Stimulated activated CD8-positive, alpha-beta memory T cell treated with anti-CD3 and anti-CD28 coated beads, Interleukin-12 subunit alpha, Interleukin-12 subunit beta, amount 100 ng/mL, for 24 hours (primary cell): ENCODE data around the gene MKLN1.
"Not testable (repeated sequence)": the region's sequence is repeated elsewhere in the genome, so short reads cannot be mapped to it uniquely, and the experiment has no call there.

Source experiments
- DNase-seq: peaks from one replicate; pipeline ENCODE4 v3.0.0-alpha.2; 2020; ENCODE audit errors: extremely low read depth

MKLN1 gene

DNA sequence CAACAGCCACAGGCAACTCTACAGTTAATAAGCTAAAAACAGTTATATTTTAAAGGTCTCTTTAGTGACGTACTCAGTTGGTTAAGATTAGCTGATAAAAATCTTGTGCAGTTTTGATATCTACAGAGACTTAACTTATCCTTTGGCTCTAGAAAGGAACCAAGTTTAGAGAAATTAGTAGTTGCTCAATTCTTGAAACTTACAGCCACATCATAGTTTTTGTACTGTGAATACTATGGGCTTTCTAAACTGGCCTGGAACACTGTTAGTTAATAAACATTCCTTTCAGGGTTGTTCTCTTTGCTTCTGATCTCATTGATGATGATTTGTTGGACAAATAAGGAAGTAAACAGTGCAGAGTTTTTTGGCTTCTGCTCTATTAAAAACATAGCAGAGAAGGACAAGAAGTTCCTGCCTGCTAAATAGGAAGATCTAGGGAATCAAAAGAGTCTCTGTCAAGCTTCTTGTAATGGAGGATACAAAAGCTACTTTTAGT is 73.1 kb downstream of the MKLN1 start:
- no peak for DNase-seq

DNA sequence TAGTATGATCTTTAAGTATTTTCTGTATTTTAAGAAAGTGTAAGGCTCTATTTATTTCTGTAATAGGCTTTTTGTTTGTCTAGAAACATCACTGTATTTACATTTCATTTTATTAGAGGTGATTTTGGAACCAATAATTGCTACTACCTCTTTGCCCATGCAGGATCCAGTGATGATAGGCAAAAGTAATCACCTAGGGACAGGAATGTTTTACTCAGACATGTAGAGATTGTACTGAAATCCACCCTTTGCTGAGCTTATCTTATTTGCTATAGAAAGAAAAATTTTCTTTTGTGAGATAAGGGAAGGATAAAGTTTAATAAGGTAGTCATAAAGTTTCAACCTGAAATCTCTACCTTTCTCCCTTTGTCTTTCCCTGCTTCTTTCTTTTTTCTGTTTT is 73.5 kb downstream of the MKLN1 start:
- no peak for DNase-seq

DNA sequence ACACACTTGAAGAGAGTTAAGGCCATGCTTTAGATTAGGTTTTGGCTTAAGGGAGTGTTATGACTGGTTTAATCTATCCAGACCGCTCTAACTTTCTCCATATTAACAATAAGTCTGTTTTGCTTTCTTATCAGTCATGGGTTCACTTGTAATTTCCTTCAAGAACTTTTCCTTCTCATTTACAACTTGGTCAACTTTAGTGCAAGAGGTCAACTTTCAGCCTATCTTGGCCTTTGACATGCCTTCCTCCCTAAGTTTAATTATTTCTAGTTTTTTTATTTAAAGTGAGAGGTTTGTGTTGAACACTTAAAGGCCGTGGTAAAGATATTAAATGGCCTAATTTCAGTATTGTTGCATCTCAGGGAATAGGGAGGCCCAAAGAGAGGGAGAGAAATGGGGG is 75.6 kb downstream of the MKLN1 start:
- DNase-seq: no peak

DNA sequence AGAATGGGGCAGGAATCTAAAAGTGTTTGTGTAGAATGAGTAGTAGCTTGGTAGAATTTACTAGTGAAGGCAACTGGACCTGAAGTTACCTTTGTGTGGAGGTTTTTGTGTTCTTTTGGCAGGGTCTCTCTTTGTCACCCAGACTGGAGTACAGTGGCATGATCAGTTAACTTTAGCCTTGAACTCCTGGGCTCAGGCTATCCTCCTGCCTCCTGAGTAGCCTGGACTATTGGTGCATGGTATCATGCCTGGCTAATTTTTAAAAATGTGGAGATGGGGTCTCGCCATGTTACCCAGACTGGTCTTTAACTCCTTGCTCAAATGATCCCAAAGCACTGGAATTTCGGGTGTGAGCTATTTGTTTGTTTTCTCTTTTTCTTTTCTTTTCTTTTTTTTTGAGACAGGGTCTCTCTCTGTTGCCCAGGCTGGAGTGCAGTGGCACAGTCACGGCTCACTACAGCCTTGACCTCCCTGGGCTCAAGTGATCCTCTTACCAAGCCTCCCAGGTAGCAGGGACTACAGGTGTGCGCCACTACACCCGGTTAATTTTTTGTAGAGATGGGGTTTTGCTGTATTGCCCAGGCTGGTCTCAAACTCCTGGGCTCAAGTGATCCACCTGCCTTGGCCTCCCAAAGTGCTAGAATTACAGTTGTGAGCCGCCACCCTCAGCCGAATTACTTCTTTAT is 76.7 kb downstream of the MKLN1 start:
- no peak for DNase-seq

DNA sequence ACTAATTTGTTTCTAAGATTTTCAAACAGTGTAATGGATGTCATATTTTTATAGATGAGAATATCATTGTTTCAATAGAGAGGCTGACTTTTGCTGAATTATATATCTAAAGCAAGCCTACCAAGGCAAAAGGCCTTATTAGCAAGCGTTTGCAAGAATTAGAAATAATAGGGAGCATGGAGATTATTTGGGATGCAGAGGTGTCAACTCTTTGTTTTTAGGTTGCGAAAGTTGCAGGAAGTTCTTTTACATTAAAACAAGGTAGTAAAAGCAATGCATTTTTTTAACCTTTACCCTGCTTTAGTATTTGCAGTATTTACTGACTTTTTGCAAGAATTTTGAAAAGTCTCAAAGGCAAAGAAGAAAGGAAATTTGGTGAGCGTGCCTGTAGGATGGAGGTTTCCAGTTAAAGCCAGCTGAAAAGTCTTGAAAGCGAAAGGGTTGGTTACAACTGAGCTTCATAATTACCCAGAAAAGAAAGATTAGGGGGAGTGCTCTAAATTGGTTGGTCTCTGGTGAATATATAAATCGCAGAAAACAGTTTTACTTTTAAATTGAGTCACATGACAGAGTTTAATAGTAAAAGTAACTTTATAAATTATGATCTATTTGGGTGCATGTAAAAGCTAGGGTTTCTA is 81.6 kb downstream of the MKLN1 start:
- DNase-seq: no peak

DNA sequence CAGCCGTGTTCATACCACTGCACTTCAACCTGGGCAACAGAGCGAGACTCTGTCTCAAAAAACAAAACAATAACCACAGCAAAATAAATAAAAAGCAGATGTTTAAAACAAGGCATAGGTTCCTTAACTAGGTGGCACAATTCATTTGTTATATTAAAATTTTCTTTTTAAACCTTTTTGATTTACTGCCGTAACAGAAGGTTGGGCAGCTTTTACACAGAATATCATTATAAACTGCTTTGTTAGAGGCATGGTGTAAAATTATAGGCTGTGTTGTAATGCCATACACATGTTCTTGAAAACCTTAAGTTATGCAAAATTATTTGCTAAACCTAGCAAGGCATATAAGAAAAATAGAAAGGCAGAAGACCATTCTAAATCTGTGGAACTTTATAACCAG is 84.4 kb downstream of the MKLN1 start:
- no peak for DNase-seq

DNA sequence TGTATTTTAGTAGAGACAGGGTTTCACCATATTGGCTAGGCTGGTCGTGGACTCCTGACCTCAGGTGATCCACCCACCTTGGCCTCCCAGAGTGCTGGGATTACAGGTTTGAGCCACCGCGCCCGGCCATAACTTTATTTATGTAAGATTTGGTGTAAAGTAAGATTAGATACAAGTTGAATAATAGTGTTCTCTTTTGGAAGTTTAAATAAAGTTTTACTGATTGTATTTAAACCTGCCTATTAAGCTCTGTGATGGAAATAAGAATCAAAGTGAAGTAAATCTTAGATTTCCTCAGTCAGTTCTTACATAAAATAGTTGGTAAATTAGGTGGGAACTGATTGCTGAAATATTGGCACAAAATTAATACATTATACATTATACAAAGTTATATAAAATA is 86.0 kb downstream of the MKLN1 start:
- no peak for DNase-seq

DNA sequence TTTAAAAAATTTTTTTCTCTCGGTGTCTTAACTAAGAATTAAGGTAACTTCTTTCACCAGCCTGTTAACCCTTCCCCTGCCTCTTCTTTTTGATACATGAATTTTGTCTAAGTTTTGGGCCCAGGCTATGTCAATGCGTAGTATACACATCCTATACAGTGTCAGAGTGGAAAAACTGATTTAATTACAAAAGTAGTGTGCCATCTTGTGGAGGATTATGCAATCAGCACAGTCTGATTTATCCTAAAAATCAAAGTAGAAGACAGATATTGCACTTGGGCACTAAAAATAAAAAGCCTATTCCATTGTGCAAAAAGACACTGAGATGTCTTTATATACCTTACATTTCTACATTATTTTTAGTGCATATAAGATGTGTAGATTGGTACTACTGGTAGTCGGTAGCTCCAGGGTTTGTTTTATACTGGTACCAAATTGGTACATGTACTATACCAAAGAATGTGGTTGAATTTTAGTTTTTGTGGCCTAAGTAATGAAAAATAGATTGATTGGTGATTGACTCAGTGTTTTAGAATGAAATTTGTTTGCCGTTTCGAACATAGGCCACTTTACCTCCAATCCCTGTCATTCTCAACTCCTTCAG is 96.6 kb downstream of the MKLN1 start:
- DNase-seq: no peak

DNA sequence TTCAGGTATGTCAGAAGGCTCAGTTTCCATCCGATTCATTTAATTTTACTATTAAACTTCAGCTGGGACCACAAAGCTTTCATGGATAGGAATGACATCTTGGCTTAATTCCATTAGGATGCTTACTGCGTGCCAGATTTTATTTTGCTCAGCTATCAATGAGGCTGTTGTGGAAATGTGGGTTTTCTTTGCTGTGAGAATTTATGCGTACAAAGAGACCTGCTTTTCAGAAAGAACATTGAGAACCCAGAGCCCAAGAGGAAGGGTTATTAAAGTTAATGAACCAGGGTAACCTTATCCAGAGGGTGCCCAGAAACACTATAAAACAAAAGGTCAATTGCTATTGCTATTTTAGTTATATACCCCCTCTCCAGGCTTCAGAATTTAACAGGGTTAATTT is 98.3 kb downstream of the MKLN1 start:
- DNase-seq: no peak

DNA sequence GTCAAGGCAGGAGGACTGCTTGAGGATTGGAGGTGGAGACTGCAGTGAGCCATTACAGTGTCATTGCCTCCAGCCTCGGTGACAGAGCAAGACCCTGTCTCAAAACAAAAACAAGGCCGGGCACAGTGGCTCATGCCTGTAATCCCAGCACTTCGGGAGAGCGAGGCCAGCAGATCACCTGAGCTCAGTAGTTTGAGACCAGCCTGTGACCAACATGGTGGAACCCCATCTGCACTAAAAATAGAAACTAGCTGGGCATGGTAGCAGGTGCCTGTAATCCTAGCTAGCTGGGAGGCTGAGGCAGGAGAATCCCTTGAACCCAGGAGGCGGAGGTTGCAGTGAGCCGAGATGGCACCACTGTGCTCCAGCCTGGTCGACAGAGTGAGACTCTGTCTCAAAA is 103.2 kb downstream of the MKLN1 start:
- DNase-seq: not testable (repeated sequence)

DNA sequence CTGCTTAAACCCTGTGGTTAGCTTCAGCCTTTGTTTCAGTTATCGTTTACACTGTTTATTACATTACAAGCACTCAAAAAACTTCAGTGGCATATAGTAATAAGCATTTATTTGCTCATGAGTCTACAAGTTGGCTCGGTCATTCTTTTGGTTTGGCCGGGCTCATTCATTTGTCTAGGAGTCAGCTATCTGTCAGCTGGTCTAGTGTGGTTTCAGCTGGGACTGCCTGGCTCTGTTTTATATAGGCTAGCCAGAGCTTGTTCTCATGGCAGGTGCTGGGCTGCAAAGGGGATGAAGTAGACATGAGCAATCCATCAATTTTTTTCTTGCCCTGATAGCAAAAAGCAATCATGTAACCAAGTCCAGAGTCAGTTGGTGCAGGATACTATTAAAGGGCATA is 103.6 kb downstream of the MKLN1 start:
- no peak for DNase-seq

DNA sequence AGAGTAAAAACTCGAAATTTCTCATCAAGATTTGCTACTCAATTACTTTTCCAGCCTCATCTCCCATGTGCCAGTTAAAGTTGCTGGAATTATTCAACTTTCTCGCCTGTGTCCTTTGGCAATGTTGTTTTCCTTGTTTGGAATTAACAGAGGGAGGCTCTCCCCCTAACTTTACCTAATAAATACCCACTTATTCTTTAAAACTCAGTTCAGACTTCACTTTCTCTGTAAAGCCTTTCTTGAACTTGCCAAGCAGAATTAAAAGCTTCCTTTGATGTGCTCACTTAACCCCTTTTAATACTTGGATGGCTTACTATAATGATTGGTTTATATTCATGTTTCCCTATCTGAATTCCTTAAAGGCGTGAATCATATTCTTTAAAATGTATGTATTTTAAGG is 104.1 kb downstream of the MKLN1 start:
- DNase-seq: no peak

DNA sequence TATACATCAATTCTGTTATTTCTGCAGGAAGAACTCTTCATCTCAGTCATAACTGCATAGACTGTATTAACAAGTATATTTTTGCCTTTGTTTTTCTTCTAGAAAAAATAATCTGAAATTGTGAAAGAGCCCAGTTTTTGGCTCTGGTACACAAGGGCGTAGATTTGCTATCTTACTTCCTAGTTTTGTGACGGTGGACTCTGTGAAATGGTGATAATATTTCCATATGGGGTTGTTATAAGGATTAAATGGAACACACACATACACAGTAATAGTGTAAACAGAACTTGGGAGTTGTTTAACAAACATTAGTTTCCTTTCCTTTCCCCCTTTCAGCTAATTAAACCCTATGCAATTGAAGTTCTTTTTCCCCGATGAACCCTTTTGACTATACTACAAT is 108.7 kb downstream of the MKLN1 start:
- no peak for DNase-seq

DNA sequence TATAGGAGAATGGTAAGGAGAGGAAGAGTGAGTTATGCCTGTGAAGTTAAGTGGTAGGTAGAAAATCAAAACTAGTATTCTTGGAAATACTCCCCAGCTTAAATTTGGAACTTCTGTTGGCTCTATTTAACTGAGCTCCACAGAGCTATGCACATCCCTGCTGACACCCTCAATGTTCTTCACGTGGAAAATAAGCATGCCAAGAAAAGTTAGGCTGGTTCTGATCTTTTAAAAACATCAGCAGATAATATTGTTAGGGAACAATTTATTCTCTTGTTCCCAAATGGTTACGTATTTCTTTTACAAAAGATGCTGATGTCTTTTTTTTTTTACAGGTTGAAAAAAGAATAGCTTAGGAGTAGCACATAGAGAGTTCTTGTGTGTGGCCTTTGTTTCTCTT is 111.3 kb downstream of the MKLN1 start:
- no peak for DNase-seq

DNA sequence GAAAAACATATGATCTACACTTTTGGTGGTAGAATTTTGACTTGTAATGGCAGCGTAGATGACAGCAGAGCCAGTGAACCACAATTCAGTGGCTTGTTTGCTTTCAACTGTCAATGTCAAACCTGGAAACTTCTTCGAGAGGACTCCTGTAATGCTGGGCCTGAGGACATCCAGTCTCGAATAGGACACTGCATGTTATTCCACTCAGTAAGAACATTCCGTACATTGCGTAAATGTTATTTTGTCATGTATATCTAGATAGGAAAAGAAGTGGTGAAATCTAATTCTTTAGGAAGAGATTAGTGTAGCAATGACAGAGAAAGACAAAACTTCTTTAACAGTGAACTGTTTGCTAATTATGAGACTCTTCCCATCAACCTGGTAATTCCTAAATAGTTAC is 115.8 kb downstream of the MKLN1 start:
- DNase-seq: no peak

DNA sequence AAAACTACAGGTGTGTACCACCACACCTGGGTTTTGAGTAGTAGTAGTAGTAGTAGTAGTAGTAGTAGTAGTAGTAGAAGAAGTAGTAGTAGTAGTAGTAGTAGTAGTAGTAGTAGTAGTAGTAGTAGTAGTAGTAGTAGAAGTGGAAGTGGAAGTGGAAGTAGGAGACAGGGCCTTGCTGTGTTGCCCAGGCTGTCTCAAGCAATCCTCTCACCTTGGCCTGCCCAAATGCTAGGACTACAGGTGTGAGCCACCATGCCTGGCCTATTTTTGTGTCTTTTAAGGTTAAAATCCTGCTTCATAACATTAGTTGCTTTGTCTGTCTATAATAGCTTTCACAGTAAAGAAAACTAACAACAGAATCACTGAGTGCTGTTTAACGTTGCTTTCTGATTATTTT is 117.0 kb downstream of the MKLN1 start:
- DNase-seq: no peak

DNA sequence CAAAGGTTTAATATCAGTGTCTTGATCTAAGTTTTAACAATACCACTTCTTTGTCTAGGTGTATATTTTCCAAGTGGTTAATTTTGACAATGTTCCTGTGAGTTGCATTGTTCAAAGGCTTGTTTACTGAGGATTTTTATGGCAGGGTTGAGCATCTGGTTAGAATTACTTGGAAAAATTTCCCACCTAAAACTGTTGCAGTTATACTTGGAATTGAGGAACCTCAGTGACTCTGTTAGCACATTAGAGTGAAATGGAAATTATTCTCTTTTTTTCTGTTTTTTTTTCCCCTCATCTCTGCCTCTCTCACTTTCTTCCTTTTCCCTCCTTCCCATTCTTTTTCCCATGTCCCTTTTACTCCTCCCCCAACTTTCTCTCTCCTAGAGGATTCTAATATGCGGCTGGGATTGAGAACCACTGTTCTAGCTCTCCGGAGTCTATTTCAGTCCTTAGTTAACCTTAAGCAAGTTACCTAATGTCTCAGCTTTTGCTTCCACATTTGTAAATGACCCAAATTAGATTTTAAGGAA is 121.8 kb downstream of the MKLN1 start:
- no peak for DNase-seq

DNA sequence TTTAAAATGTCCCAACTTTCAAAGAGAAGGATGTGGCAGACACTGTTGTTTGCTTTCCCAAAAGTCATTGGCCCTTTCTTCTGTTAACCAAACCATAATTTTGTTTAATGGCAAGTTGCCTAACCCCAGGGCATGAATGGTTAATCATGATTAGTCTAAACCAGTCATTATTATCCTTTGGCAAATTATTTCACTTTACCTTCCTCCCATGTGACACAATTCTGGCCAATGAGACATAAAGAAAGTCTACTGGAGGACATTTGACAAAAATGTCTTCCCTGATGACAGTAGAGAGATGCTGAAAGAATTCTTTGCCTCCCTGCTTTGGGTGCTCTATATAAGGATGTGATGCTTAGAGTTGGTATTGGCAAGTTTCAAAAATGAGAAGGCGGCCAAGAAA is 126.8 kb downstream of the MKLN1 start:
- DNase-seq: no peak

DNA sequence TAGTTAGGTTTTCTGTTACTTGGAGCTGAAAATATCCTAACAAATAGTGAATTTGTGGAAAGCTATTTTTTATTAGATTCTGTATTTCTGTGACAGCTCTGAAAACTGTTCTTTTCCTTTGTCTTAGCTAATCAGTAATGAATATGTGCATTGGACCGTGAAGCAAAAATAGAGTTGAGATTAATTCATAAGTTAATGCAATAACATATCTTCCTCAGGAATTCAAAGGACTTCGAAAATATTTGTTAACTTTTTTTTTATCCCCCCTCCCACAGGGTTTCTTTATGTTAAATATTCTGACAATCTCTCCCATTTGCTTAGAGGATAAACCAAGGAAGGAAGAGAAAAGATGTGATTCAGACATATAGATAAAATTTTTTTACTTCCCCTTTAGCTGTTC is 127.3 kb downstream of the MKLN1 start:
- DNase-seq: no peak

DNA sequence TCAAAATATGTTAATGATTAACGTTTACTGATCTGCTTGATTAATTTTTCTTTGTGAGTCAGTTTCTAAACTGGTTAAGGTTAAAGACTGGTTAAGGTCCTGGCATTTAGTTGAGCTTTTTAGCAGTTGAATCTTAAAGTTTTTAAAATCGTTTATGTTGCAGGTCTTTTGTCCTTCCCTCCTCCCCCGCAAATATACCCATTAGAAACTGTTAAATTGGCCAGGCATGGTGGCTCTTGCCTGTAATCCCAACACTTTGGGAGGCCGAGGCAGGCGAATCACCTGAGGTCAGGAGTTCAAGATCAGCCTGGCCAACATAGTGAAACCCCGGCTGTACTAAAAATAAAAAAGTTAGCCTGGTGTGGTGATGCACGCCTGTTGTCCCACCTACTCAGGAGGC is 127.9 kb downstream of the MKLN1 start:
- DNase-seq: no peak

DNA sequence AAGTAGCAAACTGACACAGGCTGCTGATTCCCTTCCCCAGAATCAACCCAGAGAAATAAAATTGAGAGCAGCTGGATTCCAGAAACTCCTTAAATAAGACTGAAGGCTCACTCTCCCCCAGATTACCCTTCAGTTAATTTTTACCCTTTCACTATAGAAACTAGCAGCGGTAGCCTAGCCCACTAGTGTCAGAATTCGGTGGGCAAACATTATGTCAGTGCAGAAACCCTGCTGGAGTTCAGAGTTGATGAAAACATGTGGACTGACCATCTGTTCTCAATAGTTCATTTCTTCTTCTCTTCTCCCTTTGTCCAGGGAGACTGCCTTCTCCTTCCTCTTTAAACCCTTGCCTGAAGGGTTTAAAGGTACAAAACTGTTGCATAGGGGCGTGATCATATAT is 128.7 kb downstream of the MKLN1 start:
- DNase-seq: no peak

DNA sequence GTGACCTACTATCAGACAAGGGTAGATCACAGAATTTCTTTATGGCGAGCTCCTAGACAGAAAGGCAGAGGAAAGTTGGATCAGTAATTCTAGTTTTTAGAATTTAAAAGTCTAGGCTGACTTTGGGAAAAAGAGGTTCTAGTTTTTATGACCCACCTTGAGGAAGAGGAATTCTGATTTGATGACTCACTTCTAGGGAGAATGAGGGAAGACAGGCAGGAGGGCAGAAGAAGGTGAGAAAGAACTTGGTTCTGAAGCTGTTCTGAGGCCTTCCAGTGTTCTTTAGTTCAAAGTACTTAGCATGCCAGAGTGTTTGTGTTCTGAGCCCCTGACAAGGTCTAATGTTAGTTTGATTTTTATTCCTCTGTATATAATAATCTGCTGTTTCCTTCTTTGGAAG is 131.6 kb downstream of the MKLN1 start:
- DNase-seq: no peak

DNA sequence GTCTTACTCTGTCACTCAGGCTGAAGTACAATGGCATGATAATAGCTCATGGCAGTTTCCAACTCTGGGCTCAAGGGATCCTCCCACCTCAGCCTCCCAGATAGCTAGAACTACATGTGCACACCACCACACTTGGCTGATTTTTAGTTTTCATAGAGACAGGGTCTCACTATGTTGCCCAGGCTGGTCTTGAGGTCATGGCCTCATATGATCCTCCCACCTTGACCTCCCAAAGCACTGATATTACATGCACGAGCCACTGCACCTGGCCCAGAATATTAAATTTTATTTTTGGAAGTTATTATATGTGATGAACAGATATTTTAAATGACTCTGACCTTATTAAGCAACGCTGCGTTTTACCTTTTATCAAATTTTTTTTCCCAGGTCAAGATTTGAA is 134.4 kb downstream of the MKLN1 start:
- no peak for DNase-seq
